ENCODE data around the gene PDE4B.

DNA sequence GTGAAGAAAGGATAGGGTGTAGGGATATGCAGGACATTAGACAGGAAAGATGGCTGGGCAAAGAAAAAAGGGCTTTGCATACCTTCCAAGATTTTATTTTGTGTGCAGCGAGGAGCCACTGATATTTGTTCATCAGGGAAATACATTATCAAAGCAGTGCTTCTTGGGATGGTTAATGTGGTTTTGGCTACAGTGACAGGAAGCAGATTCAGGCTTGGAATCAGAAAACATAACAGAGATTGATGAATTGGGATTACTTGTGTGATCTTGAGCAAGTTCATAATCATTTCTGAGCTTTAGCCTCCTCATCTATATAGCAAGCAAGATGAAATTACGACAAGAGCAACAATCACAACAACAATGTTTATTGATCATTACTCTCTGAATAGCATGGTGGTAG lies 492.1 kb downstream of the PDE4B start:
- TF ChIP-seq, protein P1, sequence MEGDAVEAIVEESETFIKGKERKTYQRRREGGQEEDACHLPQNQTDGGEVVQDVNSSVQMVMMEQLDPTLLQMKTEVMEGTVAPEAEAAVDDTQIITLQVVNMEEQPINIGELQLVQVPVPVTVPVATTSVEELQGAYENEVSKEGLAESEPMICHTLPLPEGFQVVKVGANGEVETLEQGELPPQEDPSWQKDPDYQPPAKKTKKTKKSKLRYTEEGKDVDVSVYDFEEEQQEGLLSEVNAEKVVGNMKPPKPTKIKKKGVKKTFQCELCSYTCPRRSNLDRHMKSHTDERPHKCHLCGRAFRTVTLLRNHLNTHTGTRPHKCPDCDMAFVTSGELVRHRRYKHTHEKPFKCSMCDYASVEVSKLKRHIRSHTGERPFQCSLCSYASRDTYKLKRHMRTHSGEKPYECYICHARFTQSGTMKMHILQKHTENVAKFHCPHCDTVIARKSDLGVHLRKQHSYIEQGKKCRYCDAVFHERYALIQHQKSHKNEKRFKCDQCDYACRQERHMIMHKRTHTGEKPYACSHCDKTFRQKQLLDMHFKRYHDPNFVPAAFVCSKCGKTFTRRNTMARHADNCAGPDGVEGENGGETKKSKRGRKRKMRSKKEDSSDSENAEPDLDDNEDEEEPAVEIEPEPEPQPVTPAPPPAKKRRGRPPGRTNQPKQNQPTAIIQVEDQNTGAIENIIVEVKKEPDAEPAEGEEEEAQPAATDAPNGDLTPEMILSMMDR (IDR thresholded peaks at IDR 0.05; ENCODE audit: low read length), result no peak
- no peak for TF ChIP-seq EZH2 (IDR thresholded peaks at IDR 0.05; ENCODE audit: borderline replicate concordance, low read length)
